Tibial artery (tissue), 4 donors: Measurements from ENCODE around the gene TRMT2A.

Experiments
- DNase-seq, 2 donors: peaks; one replicate each; pipeline ENCODE4 v3.0.0-alpha.2; 2019
- H3K27ac ChIP-seq, 2 donors: fragments of 200-600 bp; sonication (generic) in 1 of 2; 1 replicate in 1 of 2; 2 replicates in 1 of 2; pipeline ENCODE4 v1.5.1; 2018 to 2019; ENCODE audit warnings: mild to moderate bottlenecking in 1 of 2
- H3K27me3 ChIP-seq, 2 donors: fragments of 200-600 bp; sonication (generic) in 1 of 2; one replicate each; pipeline versions ENCODE4 v1.5.1 to v1.6.0; 2016 to 2019
- H3K36me3 ChIP-seq, 3 donors: fragments of 200-600 bp; sonication (generic) in 2 of 3; one replicate each; pipeline ENCODE4 v1.5.1; 2016 to 2019; ENCODE audit warnings: mild to moderate bottlenecking in 2 of 3
- H3K4me1 ChIP-seq, 4 donors: fragments of 200-600 bp; sonication (generic) in 2 of 4; 1 replicate in 3 of 4; 2 replicates in 1 of 4; pipeline ENCODE4 v1.5.1; 2016 to 2019
- H3K4me3 ChIP-seq, 2 donors: fragments of 200-600 bp; sonication (generic) in 1 of 2; 1 replicate in 1 of 2; 2 replicates in 1 of 2; pipeline ENCODE4 v1.5.1; 2018 to 2019; ENCODE audit warnings: mild to moderate bottlenecking in 2 of 2
- H3K9me3 ChIP-seq, 3 donors: fragments of 200-600 bp; sonication (generic) in 1 of 3; one replicate each; pipeline ENCODE4 v1.5.1; 2016 to 2019
- CTCF ChIP-seq, 2 experiments: fragments of 200-600 bp in 1 of 2; fragments of 450-650 bp in 1 of 2; IDR thresholded peaks; one replicate each; pipeline ENCODE4 v1.5.1; 2017 to 2019; ENCODE audit warnings: antibody characterized with exemption in 2 of 2, mild to moderate bottlenecking in 1 of 2, moderate library complexity in 1 of 2
- intact Hi-C: fragments of 100-400 bp; cut with DNase I; formaldehyde crosslinking; loops from one replicate; pipeline ENCODE4 v1.15.0; 2023; ENCODE audit warnings: low total_unique reads

The TRMT2A gene

DNA sequence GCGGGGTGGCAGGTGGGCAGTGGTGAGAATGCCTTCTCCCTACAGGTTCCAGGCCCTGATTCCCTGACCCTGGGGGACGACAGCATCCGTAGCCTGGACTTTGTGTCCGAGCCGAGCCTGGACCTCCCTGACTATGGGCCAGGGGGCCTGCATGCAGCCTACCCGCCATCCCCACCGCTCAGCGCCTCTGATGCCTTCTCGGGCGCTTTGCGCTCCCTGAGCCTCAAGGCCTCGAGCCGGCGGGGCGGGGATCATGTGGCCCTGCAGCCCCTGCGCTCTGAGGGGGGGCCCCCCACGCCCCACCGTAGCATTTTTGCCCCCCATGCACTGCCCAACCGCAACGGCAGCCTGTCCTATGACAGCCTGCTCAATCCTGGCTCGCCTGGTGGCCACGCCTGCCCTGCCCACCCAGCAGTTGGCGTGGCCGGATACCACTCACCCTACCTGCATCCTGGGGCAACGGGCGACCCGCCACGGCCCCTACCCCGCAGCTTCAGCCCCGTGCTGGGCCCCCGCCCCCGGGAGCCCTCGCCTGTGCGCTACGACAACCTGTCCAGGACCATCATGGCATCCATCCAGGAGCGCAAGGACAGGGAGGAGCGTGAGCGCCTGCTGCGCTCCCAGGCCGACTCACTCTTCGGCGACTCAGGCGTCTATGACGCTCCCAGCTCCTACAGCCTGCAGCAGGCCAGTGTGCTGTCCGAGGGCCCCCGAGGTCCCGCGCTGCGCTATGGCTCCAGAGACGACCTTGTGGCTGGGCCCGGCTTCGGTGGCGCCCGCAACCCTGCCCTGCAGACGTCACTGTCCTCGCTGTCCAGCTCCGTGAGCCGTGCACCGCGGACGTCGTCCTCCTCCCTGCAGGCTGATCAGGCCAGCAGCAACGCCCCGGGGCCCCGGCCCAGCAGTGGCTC is 25.9 kb upstream of the TRMT2A start:
- no peak overlapping the region for H3K4me3 ChIP-seq
- no peaks in the 10 kb centered on the region for H3K9me3 ChIP-seq
- no peak overlapping the region for H3K27ac ChIP-seq
- intact Hi-C loops, result no loop called here
- no peaks in the 10 kb centered on the region for H3K27me3 ChIP-seq
- peaks cover 3 to 77% (median 39%) of the 10 kb centered on the region in 3 donors for H3K36me3 ChIP-seq
- peaks cover 3 to 7% (median 4%) of the 10 kb centered on the region in 4 donors for H3K4me1 ChIP-seq
- TF ChIP-seq CTCF (IDR thresholded peaks at IDR 0.05), result no peak
- DNase-seq, result no peak

GRCh38 chr22:20141186-20142077 is 24.4 kb upstream of the TRMT2A start:
- intact Hi-C loops, result no loop called here
- no peaks in the 10 kb centered on the region for H3K27me3 ChIP-seq
- no peak for DNase-seq
- no peaks in the 10 kb centered on the region for H3K9me3 ChIP-seq
- no peak overlapping the region for H3K27ac ChIP-seq
- H3K36me3 ChIP-seq, result peaks cover 3 to 70% (median 39%) of the 10 kb centered on the region in 3 donors
- no peak for TF ChIP-seq CTCF (IDR thresholded peaks at IDR 0.05)
- H3K4me1 ChIP-seq, result peaks cover 9 to 22% (median 19%) of the 10 kb centered on the region in 4 donors
- H3K4me3 ChIP-seq, result no peak overlapping the region

DNA sequence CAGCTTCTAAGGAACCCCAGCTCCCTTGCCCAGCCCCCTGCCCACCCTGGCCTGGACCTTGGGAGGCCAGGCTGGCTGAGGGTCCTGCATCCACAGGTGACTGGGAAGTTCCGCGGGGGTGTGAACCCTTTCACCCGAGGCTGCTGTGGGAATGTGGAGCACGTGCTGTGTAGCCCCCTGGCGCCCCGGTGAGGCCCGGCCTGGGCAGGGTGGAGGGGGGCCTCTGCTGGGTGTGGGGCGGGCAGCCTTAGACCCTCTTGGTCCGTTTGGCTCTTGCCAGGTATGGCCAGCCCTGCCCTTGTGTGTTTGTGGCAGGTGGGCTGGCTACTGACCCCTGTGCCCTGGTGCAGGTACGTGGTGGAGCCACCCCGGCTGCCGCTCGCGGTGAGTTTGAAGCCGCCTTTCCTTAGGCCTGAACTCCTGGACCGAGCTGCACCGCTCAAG is 23.5 kb upstream of the TRMT2A start:
- H3K36me3 ChIP-seq, result peaks cover 3 to 65% (median 39%) of the 10 kb centered on the region in 3 donors
- no peak overlapping the region for H3K4me3 ChIP-seq
- peaks cover 9 to 31% (median 28%) of the 10 kb centered on the region in 4 donors for H3K4me1 ChIP-seq
- no peaks in the 10 kb centered on the region for H3K9me3 ChIP-seq
- DNase-seq, result no peak
- TF ChIP-seq CTCF (IDR thresholded peaks at IDR 0.05), result no peak
- intact Hi-C loops, result no loop called here
- no peak overlapping the region for H3K27ac ChIP-seq
- H3K27me3 ChIP-seq, result no peaks in the 10 kb centered on the region

DNA sequence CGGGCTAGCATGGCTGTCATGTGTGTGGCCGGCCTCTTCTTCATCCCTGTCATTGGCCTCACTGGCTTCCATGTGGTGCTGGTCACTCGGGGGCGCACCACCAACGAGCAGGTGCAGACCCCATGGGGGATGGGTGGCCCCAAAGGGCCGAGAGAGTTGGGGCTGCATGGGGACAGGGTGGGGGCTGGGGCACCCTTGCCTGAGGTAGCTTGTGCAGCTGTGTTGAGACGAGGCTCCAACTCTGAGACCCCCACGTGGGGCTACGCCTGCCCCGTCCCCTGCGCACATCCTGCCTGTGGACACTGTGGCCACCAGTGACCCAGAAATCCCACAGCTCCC is 23.1 kb upstream of the TRMT2A start:
- intact Hi-C loops, result no loop called here
- H3K4me1 ChIP-seq, result peaks cover 9 to 36% (median 33%) of the 10 kb centered on the region in 4 donors
- H3K27ac ChIP-seq, result no peak overlapping the region
- no peak for DNase-seq
- H3K4me3 ChIP-seq, result no peak overlapping the region
- no peaks in the 10 kb centered on the region for H3K9me3 ChIP-seq
- no peaks in the 10 kb centered on the region for H3K27me3 ChIP-seq
- TF ChIP-seq CTCF (IDR thresholded peaks at IDR 0.05), result no peak
- peaks cover 1 to 61% (median 36%) of the 10 kb centered on the region in 3 donors for H3K36me3 ChIP-seq

GRCh38 chr22:20139391-20140106 is 22.5 kb upstream of the TRMT2A start:
- Histone ChIP-seq H3K9me3 (no peaks in the 10 kb centered on the region), H3K27me3 (no peaks in the 10 kb centered on the region), H3K4me1 (peaks cover 9 to 41% (median 38%) of the 10 kb centered on the region in 4 donors), H3K27ac (no peak overlapping the region), H3K36me3 (peaks cover 0 to 56% (median 36%) of the 10 kb centered on the region in 3 donors), H3K4me3 (no peak overlapping the region)
- no peak for TF ChIP-seq CTCF (IDR thresholded peaks at IDR 0.05)
- intact Hi-C loops, result no loop called here
- no peak for DNase-seq
